ENCODE data around the gene DYNLT1.

- TF ChIP-seq FOXK2 (IDR thresholded peaks at IDR 0.05) (no peak), LEF1 (IDR thresholded peaks at IDR 0.05; ENCODE audit: borderline replicate concordance) (no peak), SP1 (IDR thresholded peaks at IDR 0.05) (no peak), HDGF (IDR thresholded peaks at IDR 0.05; ENCODE audit: borderline replicate concordance) (no peak), TARDBP (IDR thresholded peaks at IDR 0.05) (no peak), FOXA1 (IDR thresholded peaks at IDR 0.05) (no peak), CTBP1 (IDR thresholded peaks at IDR 0.05; ENCODE audit: borderline replicate concordance) (no peak), FOXM1 (IDR thresholded peaks at IDR 0.05; ENCODE audit: borderline replicate concordance) (no peak), SUZ12 (IDR thresholded peaks at IDR 0.05) (no peak)
- TF ChIP-seq, protein P1, sequence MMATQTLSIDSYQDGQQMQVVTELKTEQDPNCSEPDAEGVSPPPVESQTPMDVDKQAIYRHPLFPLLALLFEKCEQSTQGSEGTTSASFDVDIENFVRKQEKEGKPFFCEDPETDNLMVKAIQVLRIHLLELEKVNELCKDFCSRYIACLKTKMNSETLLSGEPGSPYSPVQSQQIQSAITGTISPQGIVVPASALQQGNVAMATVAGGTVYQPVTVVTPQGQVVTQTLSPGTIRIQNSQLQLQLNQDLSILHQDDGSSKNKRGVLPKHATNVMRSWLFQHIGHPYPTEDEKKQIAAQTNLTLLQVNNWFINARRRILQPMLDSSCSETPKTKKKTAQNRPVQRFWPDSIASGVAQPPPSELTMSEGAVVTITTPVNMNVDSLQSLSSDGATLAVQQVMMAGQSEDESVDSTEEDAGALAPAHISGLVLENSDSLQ (IDR thresholded peaks at IDR 0.05): no peak
Measured at GRCh38 chr6:158686311-158686710, 41.8 kb upstream of the DYNLT1 start.

Data from HEK293T (cell line).